ENCODE measurements around the gene LCAT.

Gene LCAT

DNA sequence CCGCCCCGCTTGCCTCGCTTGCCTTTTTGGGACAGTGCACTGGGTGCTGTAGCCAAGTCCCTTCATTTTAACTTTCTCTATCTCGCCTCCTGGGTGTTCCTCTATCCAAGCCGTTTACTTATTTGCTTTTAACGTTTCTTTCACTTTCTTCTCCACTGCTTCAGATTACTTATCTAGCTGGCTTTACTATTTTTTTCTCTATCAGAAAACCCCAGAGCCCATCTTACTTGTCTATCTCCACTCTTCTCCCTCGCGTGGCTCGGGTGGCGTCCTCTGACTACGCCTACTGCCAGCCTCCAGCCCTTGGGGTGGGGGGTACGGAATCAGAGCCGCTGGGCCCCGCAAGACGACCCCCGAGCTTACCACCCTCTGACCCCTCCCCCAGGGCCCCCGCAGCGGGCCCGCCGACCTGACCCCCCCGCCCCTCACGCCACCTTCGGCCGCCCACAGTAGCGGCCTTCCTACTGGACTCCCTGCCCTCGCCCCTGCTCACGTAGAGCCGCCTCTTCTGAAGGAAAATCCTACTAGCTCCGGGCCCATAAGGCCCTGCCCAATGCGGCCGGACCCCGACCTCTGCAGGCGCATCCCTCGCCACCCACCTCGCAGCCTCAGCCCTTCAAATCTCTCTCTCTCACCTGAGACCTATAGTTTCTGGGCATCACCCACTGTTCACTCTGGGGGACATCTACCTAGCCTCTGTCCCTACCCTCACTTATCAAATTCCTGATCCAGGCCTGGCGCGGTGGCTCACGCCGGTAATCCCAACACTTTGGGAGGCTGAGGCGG lies 25.5 kb upstream of the LCAT start:
- Histone ChIP-seq H3K4me2 (ENCODE audit: low read depth, low read length, poor library complexity, severe bottlenecking) (peak overlapping the region; percentile 65), H3K36me3 (ENCODE audit: insufficient read depth, low read length) (no peaks in the 10 kb centered on the region)
- TF ChIP-seq EZH2phosphoT487 (IDR thresholded peaks at IDR 0.05; ENCODE audit: borderline replicate concordance) = no peak
- TF ChIP-seq, protein P1, sequence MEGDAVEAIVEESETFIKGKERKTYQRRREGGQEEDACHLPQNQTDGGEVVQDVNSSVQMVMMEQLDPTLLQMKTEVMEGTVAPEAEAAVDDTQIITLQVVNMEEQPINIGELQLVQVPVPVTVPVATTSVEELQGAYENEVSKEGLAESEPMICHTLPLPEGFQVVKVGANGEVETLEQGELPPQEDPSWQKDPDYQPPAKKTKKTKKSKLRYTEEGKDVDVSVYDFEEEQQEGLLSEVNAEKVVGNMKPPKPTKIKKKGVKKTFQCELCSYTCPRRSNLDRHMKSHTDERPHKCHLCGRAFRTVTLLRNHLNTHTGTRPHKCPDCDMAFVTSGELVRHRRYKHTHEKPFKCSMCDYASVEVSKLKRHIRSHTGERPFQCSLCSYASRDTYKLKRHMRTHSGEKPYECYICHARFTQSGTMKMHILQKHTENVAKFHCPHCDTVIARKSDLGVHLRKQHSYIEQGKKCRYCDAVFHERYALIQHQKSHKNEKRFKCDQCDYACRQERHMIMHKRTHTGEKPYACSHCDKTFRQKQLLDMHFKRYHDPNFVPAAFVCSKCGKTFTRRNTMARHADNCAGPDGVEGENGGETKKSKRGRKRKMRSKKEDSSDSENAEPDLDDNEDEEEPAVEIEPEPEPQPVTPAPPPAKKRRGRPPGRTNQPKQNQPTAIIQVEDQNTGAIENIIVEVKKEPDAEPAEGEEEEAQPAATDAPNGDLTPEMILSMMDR (conservative IDR thresholded peaks at IDR 0.05; ENCODE audit: low read length) = no peak

DNA sequence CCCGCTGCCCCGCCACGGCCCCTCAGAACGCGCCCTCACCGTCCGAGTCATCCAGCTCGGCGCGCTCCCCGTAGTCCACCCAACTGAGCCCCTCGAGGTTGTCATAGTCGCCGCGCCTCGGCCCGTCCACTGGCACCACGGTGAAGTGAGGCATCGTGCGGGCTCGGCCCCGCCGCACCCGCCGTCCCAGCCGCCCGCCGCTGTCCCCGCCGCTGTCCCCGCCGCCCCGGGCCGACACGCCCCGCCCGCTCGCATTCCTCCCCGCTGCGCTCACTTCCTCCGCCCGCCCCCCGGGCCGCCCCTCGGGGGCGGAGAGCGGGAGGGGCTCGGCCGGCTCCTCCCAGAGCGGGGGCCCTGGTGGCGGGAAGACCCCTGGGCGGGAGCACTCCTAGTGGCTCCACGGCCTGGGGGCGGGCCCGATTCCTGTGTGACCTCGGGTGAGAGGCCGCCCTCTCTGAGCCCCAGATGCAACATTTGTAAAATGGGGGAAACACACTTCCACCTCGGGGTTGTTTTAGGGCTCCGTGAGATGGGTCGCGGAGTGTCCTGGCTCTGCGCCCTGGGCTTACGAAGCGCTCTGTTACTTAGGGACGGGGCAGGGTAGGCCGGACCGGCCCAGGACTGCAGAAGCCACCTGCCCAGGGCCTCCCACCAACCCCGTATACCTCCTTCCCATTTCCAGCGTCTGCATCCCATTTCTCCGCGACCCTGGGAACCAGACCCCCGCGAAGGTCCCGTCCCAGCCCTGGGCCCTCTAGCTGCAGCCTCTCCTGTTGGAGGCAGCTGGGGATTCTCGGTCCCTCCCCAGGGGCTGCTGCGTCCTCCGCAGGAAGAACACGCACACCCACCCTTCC lies 24.7 kb upstream of the LCAT start, which contains the start of gene SLC12A4:
Gene SLC12A4 (minus strand): TSS at position 238 of the 854 bp plus-strand sequence. CDS start 84 bp downstream, at position 154.
- Histone ChIP-seq H3K36me3 (ENCODE audit: insufficient read depth, low read length) (no peaks in the 10 kb centered on the region), H3K79me2 (ENCODE audit: insufficient read depth, low read length) (no peaks in the 10 kb centered on the region), H3K9ac (ENCODE audit: low read depth, low read length, poor library complexity, severe bottlenecking) (peak within 1 kb of the TSS; percentile 54), H4K20me1 (ENCODE audit: insufficient read depth, low read length, poor library complexity, severe bottlenecking) (no peaks in the 10 kb centered on the region), H3K27me3 (ENCODE audit: insufficient read depth, low read length, poor library complexity, severe bottlenecking) (no peaks in the 10 kb centered on the region), H3F3A (ENCODE audit: low read depth) (no peaks in the 10 kb centered on the region; the same call in 1 of the 2 replicates), H3K4me1 (ENCODE audit: insufficient read depth, low read length, poor library complexity, severe bottlenecking) (peaks cover 18% of the 10 kb centered on the region), H3K9me2 (replicated peaks; ENCODE audit: low read depth, low read length) (no peaks in the 10 kb centered on the region), H3K4me3 (ENCODE audit: low read length, poor library complexity, severe bottlenecking) (peak within 1 kb of the TSS; percentile 75), H2AFZ (ENCODE audit: low read length) (peak within 1 kb of the TSS; percentile 80), H3K4me2 (ENCODE audit: low read depth, low read length, poor library complexity, severe bottlenecking) (peak within 1 kb of the TSS; percentile 65), H3K9me3 (ENCODE audit: insufficient read depth, low read depth, low read length) (no peaks in the 10 kb centered on the region)
- TF ChIP-seq, protein P1 (conservative IDR thresholded peaks at IDR 0.05; ENCODE audit: low read length) = no peak
- no peak for TF ChIP-seq EZH2phosphoT487 (IDR thresholded peaks at IDR 0.05; ENCODE audit: borderline replicate concordance)

More for the DNA sequence above, 25.5 kb upstream of the LCAT start:
- Histone ChIP-seq H3K4me1 (ENCODE audit: insufficient read depth, low read length, poor library complexity, severe bottlenecking) (peaks cover 18% of the 10 kb centered on the region), H3K9ac (ENCODE audit: low read depth, low read length, poor library complexity, severe bottlenecking) (no peak overlapping the region), H3K4me3 (ENCODE audit: low read length, poor library complexity, severe bottlenecking) (peak overlapping the region; percentile 75), H3K27me3 (ENCODE audit: insufficient read depth, low read length, poor library complexity, severe bottlenecking) (no peaks in the 10 kb centered on the region), H2AFZ (ENCODE audit: low read length) (no peak overlapping the region; the same call in 1 of the 2 replicates), H4K20me1 (ENCODE audit: insufficient read depth, low read length, poor library complexity, severe bottlenecking) (no peaks in the 10 kb centered on the region), H3K79me2 (ENCODE audit: insufficient read depth, low read length) (no peaks in the 10 kb centered on the region), H3F3A (ENCODE audit: low read depth) (no peaks in the 10 kb centered on the region; the same call in 1 of the 2 replicates), H3K9me2 (replicated peaks; ENCODE audit: low read depth, low read length) (no peaks in the 10 kb centered on the region), H3K9me3 (ENCODE audit: insufficient read depth, low read depth, low read length) (no peaks in the 10 kb centered on the region)

DNA sequence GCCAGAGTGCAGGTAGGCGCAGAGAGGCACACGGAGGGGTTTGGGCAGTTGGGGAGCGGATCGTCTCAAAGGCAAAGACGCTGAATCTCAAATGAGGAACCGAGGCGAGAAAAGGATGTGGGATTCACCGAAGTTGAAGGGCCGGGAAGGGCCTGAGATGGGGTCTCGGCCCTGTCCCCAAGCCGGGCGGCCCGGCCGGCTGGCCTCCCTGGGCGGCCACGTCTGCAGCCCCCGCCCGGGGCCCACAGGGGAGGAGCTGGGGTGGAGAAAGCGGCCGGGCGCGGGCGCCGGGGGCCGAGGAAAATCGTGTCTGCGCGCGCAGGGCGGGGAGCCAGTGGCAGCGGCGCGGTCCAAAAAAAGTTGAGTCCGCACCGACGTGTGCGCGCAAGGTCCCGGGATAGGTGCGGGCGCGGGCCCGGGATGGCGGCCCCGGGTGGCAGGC lies 24.1 kb upstream of the LCAT start:
- TF ChIP-seq EZH2phosphoT487 (IDR thresholded peaks at IDR 0.05; ENCODE audit: borderline replicate concordance) = no peak
- TF ChIP-seq, protein P1 (conservative IDR thresholded peaks at IDR 0.05; ENCODE audit: low read length) = no peak
- H3K79me2 ChIP-seq (ENCODE audit: insufficient read depth, low read length) = no peaks in the 10 kb centered on the region
- no peaks in the 10 kb centered on the region for H4K20me1 ChIP-seq (ENCODE audit: insufficient read depth, low read length, poor library complexity, severe bottlenecking)
- H3K36me3 ChIP-seq (ENCODE audit: insufficient read depth, low read length) = no peaks in the 10 kb centered on the region
- H2AFZ ChIP-seq (ENCODE audit: low read length) = peak overlapping the region; percentile 80
- no peaks in the 10 kb centered on the region for H3K9me3 ChIP-seq (ENCODE audit: insufficient read depth, low read depth, low read length)
- peak overlapping the region; percentile 75 for H3K4me3 ChIP-seq (ENCODE audit: low read length, poor library complexity, severe bottlenecking)
- no peaks in the 10 kb centered on the region for H3K9me2 ChIP-seq (replicated peaks; ENCODE audit: low read depth, low read length)
- peak overlapping the region; percentile 65 for H3K4me2 ChIP-seq (ENCODE audit: low read depth, low read length, poor library complexity, severe bottlenecking)
- no peaks in the 10 kb centered on the region; the same call in 1 of the 2 replicates for H3F3A ChIP-seq (ENCODE audit: low read depth)
- peak overlapping the region; percentile 54 for H3K9ac ChIP-seq (ENCODE audit: low read depth, low read length, poor library complexity, severe bottlenecking)
- H3K4me1 ChIP-seq (ENCODE audit: insufficient read depth, low read length, poor library complexity, severe bottlenecking) = peaks cover 18% of the 10 kb centered on the region
- H3K27me3 ChIP-seq (ENCODE audit: insufficient read depth, low read length, poor library complexity, severe bottlenecking) = no peaks in the 10 kb centered on the region

Data from Loucy (cell line).